HepG2 (cell line): Measurements from ENCODE around the gene CASKIN1. TPM values are rescaled to one million over a fixed set of nuclear protein-coding genes. Genes with fewer than 3 reads are reported as not detected.

ENCODE experiments used
- HNRNPL ChIP-seq: fragments of 200-400 bp; formaldehyde crosslinking; IDR thresholded peaks from 2 replicates; pipeline ENCODE4 v1.6.1; 2017; ENCODE audit warnings: mild to moderate bottlenecking, low read depth, low read length
- KLF13 ChIP-seq: sonication (generic); formaldehyde crosslinking; IDR thresholded peaks from 2 replicates; pipeline ENCODE4 v1.4.0; 2020; ENCODE audit warnings: mild to moderate bottlenecking, missing genetic modification reagents
- KMT2B ChIP-seq: IDR thresholded peaks from 2 replicates; pipeline ENCODE4 v1.6.1; 2016; ENCODE audit warnings: missing genetic modification reagents, missing compliant biosample characterization
- MBNL3 ChIP-seq: fragments of 250-450 bp; sonication (Bioruptor Pico); conservative IDR thresholded peaks from 2 replicates; pipeline ENCODE4 v1.8.0; 2022; ENCODE audit warnings: mild to moderate bottlenecking, inconsistent platforms
- ONECUT2 ChIP-seq: sonication (generic); formaldehyde crosslinking; IDR thresholded peaks from 2 replicates; pipeline ENCODE4 v1.4.0; 2020; ENCODE audit warnings: missing genetic modification reagents
- PHF8 ChIP-seq: sonication (generic); formaldehyde crosslinking; IDR thresholded peaks from 2 replicates; pipeline ENCODE4 v1.5.0; 2020; ENCODE audit warnings: missing genetic modification reagents
- PITX1 ChIP-seq: sonication (generic); formaldehyde crosslinking; IDR thresholded peaks from 2 replicates; pipeline ENCODE4 v1.5.1; 2020; ENCODE audit warnings: mild to moderate bottlenecking, missing genetic modification reagents
- PRDM15 ChIP-seq: sonication (generic); formaldehyde crosslinking; IDR thresholded peaks from 2 replicates; pipeline ENCODE4 v1.4.0; 2020; ENCODE audit warnings: missing genetic modification reagents
- RBM22 ChIP-seq: fragments of 200-400 bp; formaldehyde crosslinking; optimal IDR thresholded peaks from 2 replicates; pipeline ENCODE3; 2017; ENCODE audit warnings: mild to moderate bottlenecking, low read length, moderate library complexity
- RXRA ChIP-seq: sonication (generic); formaldehyde crosslinking; IDR thresholded peaks from 2 replicates; pipeline ENCODE4 v1.5.1; 2020; ENCODE audit warnings: missing genetic modification reagents
- SP1 ChIP-seq, 2 experiments: fragments of 450-650 bp in 1 of 2; sonication (generic) in 1 of 2; formaldehyde crosslinking in 1 of 2; IDR thresholded peaks; 2 replicates each; pipeline versions ENCODE4 v1.4.0 to v1.6.1; 2016 to 2020; ENCODE audit warnings: missing genetic modification reagents in 1 of 2
- SSRP1 ChIP-seq: IDR thresholded peaks from 2 replicates; pipeline ENCODE4 v1.6.1; 2016; ENCODE audit warnings: control low read depth
- TFAP4 ChIP-seq: sonication (generic); IDR thresholded peaks from 2 replicates; pipeline ENCODE4 v1.6.1; 2016; ENCODE audit warnings: low read depth, borderline replicate concordance
- ZBTB37 ChIP-seq: sonication (generic); formaldehyde crosslinking; IDR thresholded peaks from 2 replicates; pipeline ENCODE4 v1.4.0; 2020; ENCODE audit warnings: mild to moderate bottlenecking, missing genetic modification reagents
- ZNF431 ChIP-seq: sonication (generic); formaldehyde crosslinking; IDR thresholded peaks from 2 replicates; pipeline ENCODE4 v1.9.0; 2022; ENCODE audit warnings: missing genetic modification reagents, low read depth, mild to moderate bottlenecking, borderline replicate concordance
- ZNF460 ChIP-seq: sonication (generic); formaldehyde crosslinking; IDR thresholded peaks from 2 replicates; pipeline ENCODE4 v1.5.1; 2020; ENCODE audit warnings: missing genetic modification reagents, mild to moderate bottlenecking, borderline replicate concordance
- ZNF512B ChIP-seq: sonication (generic); formaldehyde crosslinking; IDR thresholded peaks from 2 replicates; pipeline ENCODE4 v1.5.1; 2020; ENCODE audit warnings: missing genetic modification reagents, mild to moderate bottlenecking, borderline replicate concordance
- ZNF598 ChIP-seq: sonication (generic); formaldehyde crosslinking; IDR thresholded peaks from 2 replicates; pipeline ENCODE4 v1.5.1; 2020; ENCODE audit warnings: mild to moderate bottlenecking, missing genetic modification reagents, borderline replicate concordance
- ZNF724P ChIP-seq: sonication (generic); formaldehyde crosslinking; IDR thresholded peaks from 2 replicates; pipeline ENCODE4 v1.8.0; 2022; ENCODE audit warnings: missing genetic modification reagents, borderline replicate concordance
- ZSCAN20 ChIP-seq: sonication (generic); formaldehyde crosslinking; IDR thresholded peaks from 2 replicates; pipeline ENCODE4 v1.4.0; 2020; ENCODE audit warnings: missing genetic modification reagents, mild to moderate bottlenecking, borderline replicate concordance
- polyA plus RNA-seq, 8 experiments: library from polyadenylated mRNA; depleted of rRNA in 3 of 8; stranded (reverse) in 7 of 8; unstranded in 1 of 8; fragments of >200 nt; fragmentation: Illumina TruSeq in 4 of 8; extraction: Trizol in 4 of 8; gene quantifications; 2 replicates each; pipeline versions ENCODE4 v1.2.1 to v1.2.3, GENCODE V29; 2011 to 2016; ENCODE audit warnings: low read depth in 4 of 8, missing spikeins in 1 of 8, mixed read lengths in 1 of 8; ENCODE audit not compliant: insufficient read depth in 1 of 8
- total RNA-seq, 5 experiments: library from RNA; depleted of rRNA; stranded (reverse); fragments of >200 nt; fragmentation: Illumina TruSeq; extraction: Trizol; gene quantifications; 2 replicates each; pipeline ENCODE4 v1.2.3, GENCODE V29; 2016; ENCODE audit warnings: low read depth in 1 of 5

Gene CASKIN1
- total and polyA plus RNA-seq, 2 of the 13 experiments (the other 11 are each of a cell fraction or from before 2014, with no cell fraction given), result 1.2 to 2.2 TPM

GRCh38 chr16:2152695-2153506, 43.5 kb downstream of the CASKIN1 start (continued):
- TF ChIP-seq PITX1 (CRISPR knock-in tag) (0 out of 2 replicates have a peak, but pooled peaks have one; percentile 50), HNRNPL (peak; percentile 89), SP1 (IDR thresholded peaks at IDR 0.05) (no peak), SP1 (CRISPR knock-in tag; IDR thresholded peaks at IDR 0.05) (0 out of 2 replicates have a peak, but pooled peaks have one; percentile 10), ZSCAN20 (CRISPR knock-in tag) (no peak), RBM22 (peak; percentile 91), PRDM15 (CRISPR knock-in tag) (0 out of 2 replicates have a peak, but pooled peaks have one; percentile 13), ZNF431 (CRISPR knock-in tag) (no peak), TFAP4 (peak; percentile 27; the same call in 1 of the 2 replicates), ZNF724P (CRISPR knock-in tag) (no peak), KMT2B (CRISPR knock-in tag) (no peak), RXRA (peak; percentile 38; the same call in 1 of the 2 replicates), ZNF598 (no peak), ZNF460 (CRISPR knock-in tag) (no peak; the same call in 1 of the 2 replicates), ZBTB37 (no peak), SSRP1 (peak; percentile 70; the same call in 1 of the 2 replicates), ONECUT2 (CRISPR knock-in tag) (no peak), ZNF512B (CRISPR knock-in tag) (no peak), MBNL3 (CRISPR knock-in tag) (no peak), KLF13 (CRISPR knock-in tag) (0 out of 2 replicates have a peak, but pooled peaks have one; percentile 28), PHF8 (CRISPR knock-in tag) (peak; percentile 59)
